ENCODE results near the gene SGSM2.

DNA sequence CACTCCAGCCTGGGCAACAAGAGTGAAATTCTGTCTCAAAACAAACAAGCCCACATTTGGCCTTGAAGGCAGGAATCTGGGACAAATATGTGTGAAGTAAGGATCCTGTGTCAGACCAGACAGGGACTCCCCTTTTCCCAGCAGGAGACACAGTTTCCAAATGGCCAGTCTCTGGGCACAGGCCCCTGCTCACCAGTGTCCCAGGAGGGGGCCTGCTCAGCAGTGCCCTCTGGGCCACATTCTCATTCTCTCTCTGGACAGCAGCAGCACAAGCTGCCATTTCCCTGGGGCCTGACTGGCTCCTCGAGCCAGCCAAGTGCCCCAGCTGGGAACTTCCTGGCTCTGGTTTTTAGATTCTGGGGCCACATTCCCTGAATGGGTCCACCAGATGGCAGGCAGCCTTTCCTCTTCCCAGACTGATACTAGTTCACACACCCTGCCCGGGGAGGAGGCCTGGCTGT lies 75.3 kb downstream of the SGSM2 start:
- TF ChIP-seq POLR2A (IDR thresholded peaks at IDR 0.05; ENCODE audit: low read depth, low read length) (no peak), POLR2AphosphoS5 (IDR thresholded peaks at IDR 0.05; ENCODE audit: low read depth, low read length) (no peak)
